Kidney epithelial cell (primary cell): ENCODE results near the gene RNF40. TPM values are rescaled to one million over a fixed set of nuclear protein-coding genes. Genes with fewer than 3 reads are reported as not detected.

Source experiments
- DNase-seq: peaks from one replicate; pipeline ENCODE4 v3.0.0-alpha.2; 2010; ENCODE audit warnings: low read depth
- H3K27me3 ChIP-seq: 2 replicates; pipeline ENCODE4 v1.6.0; 2011; ENCODE audit warnings: low read length; ENCODE audit not compliant: control insufficient read depth, insufficient read depth
- H3K36me3 ChIP-seq: 2 replicates; pipeline ENCODE4 v1.5.1; 2011; ENCODE audit warnings: low read length; ENCODE audit not compliant: control insufficient read depth, insufficient read depth
- H3K4me3 ChIP-seq: 2 replicates; pipeline ENCODE4 v1.5.1; 2011; ENCODE audit warnings: low read depth, mild to moderate bottlenecking, control low read depth, low read length
- total RNA-seq: library from RNA; depleted of rRNA; stranded (reverse); fragments of >200 nt; gene quantifications from 2 replicates; pipeline ENCODE4 v1.2.3, GENCODE V29; 2015
- TF ChIP-seq, protein P1 (sequence below): IDR thresholded peaks from 2 replicates; pipeline ENCODE4 v1.5.1; 2011; ENCODE audit warnings: mild to moderate bottlenecking, moderate library complexity, low read length, control low read depth, inconsistent platforms; ENCODE audit not compliant: insufficient read depth, poor library complexity, severe bottlenecking

The RNF40 gene
- total RNA-seq, 1 donor from 2014 or later: 130 TPM

DNA sequence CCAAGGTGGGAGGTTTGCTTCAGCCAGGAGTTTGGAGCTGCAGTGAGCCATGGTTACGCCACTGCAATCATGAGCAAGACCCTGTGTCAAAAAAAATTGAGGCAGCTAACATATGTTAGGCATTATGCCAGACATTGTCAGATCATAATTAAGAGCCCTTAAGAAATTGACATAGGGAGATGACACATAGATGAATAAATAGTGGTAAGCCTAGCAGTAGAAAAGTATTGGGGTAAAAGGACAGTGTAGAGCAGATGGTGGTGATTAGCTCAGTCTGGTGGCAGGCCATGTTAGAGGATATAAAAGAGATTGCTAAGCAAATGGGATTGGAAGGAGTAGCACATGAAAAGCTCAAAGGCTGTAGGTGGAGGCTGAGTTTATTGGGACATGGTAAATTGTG is 40.5 kb upstream of the RNF40 start:
- peaks cover 6% of the 10 kb centered on the region for H3K36me3 ChIP-seq
- no peaks in the 10 kb centered on the region for H3K27me3 ChIP-seq
- DNase-seq: no peak
- no peak overlapping the region for H3K4me3 ChIP-seq
- TF ChIP-seq, protein P1, sequence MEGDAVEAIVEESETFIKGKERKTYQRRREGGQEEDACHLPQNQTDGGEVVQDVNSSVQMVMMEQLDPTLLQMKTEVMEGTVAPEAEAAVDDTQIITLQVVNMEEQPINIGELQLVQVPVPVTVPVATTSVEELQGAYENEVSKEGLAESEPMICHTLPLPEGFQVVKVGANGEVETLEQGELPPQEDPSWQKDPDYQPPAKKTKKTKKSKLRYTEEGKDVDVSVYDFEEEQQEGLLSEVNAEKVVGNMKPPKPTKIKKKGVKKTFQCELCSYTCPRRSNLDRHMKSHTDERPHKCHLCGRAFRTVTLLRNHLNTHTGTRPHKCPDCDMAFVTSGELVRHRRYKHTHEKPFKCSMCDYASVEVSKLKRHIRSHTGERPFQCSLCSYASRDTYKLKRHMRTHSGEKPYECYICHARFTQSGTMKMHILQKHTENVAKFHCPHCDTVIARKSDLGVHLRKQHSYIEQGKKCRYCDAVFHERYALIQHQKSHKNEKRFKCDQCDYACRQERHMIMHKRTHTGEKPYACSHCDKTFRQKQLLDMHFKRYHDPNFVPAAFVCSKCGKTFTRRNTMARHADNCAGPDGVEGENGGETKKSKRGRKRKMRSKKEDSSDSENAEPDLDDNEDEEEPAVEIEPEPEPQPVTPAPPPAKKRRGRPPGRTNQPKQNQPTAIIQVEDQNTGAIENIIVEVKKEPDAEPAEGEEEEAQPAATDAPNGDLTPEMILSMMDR: no peak

DNA sequence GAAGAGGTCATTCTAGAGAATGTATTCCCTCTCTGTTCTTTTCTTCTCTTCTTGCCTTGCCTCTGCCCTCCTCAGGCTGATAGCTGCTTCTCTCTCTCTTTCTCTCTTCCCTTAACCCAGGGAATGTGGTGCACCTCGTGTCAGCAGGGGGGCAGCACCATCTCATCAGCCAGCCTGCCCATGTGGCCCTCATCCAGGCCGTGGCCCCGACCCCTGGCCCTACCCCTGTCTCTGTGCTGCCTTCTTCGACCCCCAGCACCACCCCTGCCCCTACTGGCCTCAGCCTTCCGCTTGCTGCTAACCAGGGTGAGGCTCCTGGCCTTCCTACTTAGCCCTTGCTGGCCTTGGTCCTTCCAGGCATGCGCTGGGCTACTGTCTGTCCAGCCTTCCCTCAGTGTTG is 39.7 kb upstream of the RNF40 start:
- no peak overlapping the region for H3K4me3 ChIP-seq
- no peak for DNase-seq
- TF ChIP-seq, protein P1: no peak
- no peaks in the 10 kb centered on the region for H3K27me3 ChIP-seq
- H3K36me3 ChIP-seq: peaks cover 6% of the 10 kb centered on the region

- TF ChIP-seq, protein P1: no peak
- no peak for DNase-seq
- H3K27me3 ChIP-seq: no peaks in the 10 kb centered on the region
- H3K4me3 ChIP-seq: no peak overlapping the region
- peaks cover 6% of the 10 kb centered on the region for H3K36me3 ChIP-seq
Measured at GRCh38 chr16:30722916-30723315, 39.2 kb upstream of the RNF40 start.

DNA sequence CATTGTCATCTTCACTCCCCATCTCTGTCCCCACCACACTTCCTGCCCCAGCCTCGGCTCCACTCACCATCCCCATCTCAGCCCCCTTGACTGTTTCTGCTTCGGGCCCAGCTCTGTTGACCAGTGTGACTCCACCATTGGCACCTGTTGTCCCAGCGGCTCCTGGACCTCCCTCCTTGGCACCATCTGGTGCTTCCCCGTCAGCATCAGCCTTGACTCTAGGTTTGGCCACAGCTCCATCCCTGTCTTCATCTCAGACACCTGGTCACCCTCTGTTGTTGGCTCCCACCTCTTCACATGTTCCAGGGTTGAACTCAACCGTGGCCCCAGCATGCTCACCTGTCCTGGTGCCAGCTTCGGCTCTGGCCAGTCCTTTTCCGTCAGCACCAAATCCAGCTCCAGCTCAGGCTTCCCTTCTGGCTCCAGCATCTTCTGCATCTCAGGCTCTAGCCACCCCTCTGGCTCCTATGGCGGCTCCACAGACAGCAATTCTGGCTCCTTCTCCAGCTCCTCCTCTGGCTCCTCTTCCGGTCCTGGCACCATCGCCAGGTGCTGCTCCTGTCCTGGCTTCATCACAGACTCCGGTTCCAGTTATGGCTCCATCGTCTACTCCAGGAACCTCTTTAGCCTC is 38.3 kb upstream of the RNF40 start:
- peaks cover 6% of the 10 kb centered on the region for H3K36me3 ChIP-seq
- DNase-seq: no peak
- no peaks in the 10 kb centered on the region for H3K27me3 ChIP-seq
- no peak overlapping the region for H3K4me3 ChIP-seq
- TF ChIP-seq, protein P1: no peak

DNA sequence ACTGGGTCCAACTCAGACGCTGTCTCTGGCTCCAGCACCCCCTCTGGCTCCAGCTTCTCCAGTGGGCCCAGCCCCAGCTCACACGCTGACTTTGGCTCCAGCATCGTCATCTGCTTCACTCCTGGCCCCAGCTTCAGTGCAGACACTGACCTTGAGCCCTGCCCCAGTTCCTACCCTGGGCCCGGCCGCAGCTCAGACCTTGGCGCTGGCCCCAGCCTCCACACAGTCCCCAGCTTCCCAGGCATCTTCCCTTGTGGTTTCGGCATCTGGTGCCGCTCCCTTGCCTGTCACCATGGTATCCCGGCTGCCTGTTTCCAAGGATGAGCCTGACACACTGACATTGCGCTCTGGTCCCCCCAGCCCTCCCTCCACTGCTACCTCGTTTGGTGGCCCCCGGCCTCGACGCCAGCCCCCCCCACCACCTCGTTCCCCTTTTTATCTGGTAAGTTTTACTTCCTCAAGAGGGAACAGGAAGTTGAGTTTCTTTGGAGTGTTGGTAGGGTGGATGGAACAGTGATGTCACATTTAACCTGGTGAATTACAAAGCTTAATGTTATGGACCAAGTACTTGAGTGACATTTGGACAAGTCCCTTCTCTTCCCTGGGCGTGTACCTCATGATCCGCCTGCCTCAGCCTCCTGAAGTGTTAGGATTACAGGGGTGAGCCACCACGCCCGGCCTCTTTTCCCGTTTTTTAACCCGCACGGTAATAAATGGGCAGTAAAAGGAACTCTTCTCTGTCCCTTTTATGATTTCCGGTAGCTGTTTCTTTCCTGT is 37.3 kb upstream of the RNF40 start:
- peaks cover 10% of the 10 kb centered on the region for H3K36me3 ChIP-seq
- no peak for DNase-seq
- no peak overlapping the region for H3K4me3 ChIP-seq
- H3K27me3 ChIP-seq: no peaks in the 10 kb centered on the region
- TF ChIP-seq, protein P1: no peak
